Measurements from ENCODE around the gene SLC44A3.

The SLC44A3 gene

DNA sequence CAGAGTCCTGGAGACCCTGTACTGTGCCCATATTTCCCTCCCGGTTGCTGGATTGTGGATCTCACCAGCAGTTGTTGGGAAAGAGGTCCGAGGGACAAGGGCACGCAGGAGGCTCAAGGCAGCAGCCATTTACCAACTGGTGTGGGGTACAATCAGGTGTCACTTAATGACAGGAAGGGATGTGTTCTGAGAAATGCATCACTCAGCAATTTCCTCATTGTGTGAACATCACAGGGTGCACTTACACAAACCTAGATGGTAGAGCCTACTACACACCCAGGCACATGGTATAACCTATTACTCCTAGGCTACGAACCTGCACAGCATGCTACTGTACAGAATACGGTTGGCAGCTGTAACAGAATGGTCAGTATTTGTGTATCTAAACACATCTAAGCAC lies 20.7 kb downstream of the SLC44A3 start:
- no peak for DNase-seq

DNA sequence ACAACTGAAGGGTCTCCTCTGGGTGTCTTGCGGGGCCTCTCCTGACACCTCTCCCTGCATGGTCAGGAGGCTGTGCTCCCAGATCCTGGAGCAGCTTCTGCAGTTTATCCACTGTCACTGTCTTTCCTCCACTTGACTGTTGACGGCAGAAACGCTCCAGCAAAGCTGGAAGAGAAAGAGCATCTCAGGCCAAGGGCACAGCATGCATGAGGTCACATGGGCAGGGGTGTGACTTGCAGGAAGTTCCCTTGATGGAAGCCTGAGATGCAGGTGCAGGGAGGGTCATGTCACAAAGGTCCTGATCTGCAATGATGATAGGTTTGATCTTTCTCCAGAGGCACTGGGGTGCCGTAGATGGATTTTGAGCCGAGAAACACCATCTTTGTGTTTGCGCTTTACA lies 23.3 kb downstream of the SLC44A3 start:
- DNase-seq = no peak

DNA sequence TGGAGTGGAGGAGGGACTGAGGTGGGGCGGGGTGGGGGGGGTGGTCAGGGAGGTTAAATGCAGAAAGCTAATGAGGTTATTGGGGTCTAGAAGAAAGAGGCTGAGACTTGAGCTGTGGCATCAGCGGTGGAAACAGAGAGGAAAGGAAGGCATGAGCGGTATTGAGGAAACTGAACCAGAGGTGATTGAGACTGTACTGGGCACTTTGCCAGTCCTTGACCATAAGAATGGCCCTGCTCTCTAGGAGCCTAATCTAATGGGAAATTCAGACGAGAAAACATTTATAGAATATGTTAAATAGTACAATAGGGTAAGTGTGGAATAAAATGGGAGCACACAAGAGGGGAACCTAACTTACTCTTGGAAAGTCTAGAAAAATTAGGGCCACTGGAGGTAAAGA lies 23.7 kb downstream of the SLC44A3 start:
- no peak for DNase-seq

DNA sequence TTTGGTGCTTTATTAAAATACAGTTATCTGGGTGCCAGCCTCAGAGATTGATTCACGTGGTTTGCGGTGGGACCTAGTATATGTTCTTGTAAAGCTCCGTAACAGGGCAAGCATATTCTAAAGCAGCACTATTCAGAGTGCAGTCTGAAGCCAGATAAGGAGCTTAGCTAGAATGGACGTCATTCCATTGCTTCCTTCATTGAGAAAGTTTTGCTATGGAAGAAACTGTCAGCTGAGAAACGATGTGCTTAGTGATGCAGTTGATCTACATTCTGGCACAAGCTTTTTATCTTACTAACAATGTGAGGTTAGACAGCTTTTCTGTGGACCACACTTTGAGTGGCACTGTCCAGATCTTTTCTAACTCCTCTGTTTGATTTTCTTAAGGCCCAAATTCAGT lies 26.2 kb downstream of the SLC44A3 start:
- DNase-seq = no peak

DNA sequence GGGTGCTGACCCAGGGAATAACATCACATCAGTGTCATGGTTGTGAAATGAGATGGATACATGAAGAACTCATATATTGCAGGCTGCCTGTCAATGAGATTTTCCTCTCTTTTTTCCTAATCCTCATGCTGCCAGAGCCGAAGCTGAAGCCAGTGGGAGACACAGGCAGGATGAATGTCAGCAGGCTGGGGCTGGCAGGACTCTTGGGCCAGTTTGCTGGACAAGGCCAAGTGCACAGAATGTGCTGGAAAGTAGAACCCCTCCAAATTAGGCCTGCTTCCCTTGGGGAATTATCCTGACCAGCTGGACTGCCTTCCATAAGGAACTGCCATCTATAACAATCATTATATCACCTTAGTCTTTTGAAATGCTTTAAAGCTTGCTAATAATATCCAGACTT lies 31.4 kb downstream of the SLC44A3 start:
- DNase-seq = no peak

DNA sequence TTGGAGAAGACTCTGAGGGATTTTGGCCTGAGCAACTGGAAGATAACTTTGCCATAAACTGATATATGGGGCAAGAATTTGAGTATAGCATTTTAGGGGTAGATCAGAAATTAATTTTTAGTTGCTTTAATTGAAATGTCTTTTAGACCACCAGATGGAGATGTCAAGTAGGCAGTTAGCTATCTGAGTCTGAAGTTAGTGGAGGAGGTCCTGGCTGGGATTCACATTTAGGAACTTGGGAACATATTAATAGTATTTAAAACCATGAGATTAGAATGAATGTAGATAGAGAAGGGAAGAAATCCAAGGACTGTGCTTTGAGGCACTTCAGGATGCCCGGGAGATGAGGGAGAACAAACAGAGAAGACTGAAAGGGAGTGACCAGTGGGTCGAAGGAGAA lies 32.6 kb downstream of the SLC44A3 start:
- DNase-seq = no peak

DNA sequence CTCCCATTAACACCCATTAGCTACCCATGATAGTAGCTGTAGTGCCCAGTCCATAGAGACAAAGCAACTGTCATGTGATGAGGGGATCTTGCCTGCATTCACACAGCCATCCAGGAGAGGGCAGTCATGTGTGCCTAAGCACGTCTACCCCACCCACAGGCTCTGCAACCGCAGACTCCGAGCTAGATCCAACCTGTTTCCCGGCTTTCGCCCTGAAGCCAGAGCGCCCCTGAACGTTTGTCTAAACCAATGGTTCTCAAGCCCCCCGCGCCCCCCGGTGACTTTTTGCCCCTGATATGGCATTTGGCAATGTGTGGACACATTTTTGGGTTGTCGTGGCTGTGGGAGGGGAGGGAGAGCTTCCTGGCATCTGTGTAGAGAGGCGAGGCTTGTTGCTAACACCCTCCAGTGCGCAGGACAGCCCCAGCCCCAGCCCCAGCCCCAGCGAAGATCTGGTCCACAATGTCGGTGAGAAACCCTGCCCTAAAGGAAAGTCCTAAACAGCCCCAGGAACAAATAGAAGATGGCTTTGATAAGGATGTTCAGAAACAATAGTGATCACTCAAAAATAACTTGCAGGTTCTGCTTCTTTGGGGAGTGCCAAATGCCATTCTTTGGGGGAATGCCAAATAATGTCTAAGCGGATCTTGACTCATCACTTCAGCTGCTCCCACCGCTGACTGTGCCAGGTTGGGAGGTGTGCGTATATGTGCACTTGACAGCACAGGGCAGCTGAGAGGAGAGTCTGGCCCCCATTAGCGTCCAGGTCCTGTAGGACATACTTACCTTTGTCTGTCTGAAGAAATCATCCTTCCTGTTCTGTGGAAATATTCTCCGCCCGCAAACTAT lies 34.5 kb downstream of the SLC44A3 start:
- DNase-seq = peak; percentile 74

DNA sequence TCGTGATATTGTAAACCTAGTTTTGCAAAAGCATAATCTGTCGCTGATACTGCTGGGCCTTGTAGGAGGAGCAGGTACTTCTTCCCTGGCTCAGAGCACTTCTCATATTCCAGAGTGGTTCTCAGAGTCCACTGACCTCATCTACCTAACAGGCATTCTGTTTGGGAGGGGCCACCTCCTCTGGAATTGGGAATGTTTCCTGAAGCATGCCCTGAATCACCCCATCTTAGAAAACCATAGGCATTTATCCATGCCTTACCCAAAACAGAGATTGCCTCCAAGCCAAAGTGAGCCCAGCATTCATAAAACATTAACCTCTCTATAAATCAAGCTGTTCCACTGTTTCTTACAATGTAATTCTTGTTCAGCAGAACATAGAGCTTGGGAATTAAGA lies 35.1 kb downstream of the SLC44A3 start:
- DNase-seq = no peak

DNA sequence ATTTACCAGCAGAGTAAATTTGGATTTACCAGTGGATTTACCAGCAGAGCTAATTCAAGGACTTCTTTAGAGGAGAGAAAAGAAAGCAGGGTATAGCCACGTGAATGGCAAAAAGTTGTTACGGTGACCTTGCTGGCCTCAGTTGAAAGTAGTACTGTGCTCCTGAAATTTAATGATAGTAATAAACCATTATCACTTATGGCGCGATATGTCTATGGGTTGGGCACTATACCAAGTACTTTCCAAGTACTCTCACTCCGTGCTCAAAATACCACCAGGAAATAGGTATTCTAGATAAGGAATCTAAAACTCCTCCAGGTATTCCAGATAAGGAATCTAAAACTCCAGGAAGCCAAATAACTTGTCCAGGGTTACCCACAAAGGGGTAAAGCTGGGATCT lies 35.8 kb downstream of the SLC44A3 start:
- no peak for DNase-seq

DNA sequence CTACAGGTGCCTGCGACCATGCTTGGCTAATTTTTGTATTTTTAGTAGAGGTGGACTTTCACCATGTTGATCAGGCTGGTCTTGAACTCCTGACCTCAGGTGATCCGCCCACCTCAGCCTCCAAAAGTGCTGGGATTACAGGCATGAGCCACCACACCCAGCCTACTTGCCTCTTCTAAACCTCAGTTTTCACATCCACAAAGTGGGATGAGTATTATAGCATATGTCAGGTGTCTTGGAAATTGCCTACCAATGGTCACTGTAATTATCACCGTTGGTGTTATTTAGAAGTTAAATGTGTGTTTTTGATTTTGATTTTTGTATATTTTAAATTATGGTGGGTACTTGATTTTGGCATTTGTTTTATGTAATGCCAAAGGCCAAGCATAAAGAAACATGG lies 36.7 kb downstream of the SLC44A3 start:
- DNase-seq = no peak

DNA sequence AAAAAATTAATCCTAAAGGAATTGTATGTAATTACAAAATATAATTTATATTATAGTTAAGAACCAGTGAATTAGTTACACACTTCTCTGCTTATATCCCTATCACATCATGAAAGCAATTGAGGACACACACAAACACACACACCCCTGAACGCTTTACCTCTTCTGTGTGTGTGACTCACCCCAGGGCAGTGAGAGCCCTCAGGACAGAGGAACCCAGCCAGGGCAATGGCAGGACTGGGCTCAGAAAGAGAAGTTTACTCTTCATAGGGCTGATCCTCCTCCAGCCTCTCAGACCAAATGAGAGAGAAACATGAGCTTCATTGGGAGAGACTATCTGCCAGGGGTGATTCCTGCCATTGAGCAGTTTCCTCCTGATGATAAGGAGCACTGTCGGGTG lies 38.1 kb downstream of the SLC44A3 start:
- DNase-seq = no peak

DNA sequence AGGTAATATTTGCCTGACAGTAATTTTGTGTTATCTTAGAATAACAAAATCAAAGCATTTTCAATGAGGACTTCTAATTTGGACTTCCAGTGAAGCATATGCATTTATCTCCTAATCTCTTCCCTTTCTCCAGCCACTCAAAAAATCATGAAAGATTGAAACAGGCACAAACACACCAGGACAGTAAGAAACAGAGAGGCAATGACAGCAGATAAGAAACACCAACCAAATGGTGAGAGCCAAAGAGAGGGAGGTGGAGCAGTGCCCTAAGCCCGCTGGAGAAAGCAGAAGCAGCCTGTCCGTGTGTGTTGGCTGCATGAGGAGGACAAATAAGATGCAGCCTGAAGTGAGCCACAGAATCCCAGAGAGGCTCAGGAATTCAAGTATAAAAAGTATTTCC lies 39.0 kb downstream of the SLC44A3 start:
- DNase-seq = no peak

DNA sequence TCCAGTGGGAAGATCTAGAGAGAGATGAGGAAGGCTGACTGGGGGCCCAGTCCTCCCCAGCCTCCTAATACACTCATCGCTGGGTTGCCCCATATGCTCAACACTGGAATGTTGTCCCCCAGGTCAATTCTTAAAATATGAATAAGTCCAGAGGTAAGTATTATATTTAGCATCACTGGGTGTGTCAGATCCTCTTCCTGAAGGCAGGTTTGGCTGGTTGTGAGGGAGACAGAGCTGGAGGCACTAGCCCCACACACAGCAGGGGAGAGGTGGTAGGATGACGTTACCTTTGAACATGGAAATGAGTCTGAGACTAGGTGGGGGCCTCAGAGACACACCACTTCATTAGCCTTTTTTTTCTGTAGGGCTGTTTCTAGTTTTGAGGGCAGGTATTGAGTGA lies 42.6 kb downstream of the SLC44A3 start:
- DNase-seq = no peak

DNA sequence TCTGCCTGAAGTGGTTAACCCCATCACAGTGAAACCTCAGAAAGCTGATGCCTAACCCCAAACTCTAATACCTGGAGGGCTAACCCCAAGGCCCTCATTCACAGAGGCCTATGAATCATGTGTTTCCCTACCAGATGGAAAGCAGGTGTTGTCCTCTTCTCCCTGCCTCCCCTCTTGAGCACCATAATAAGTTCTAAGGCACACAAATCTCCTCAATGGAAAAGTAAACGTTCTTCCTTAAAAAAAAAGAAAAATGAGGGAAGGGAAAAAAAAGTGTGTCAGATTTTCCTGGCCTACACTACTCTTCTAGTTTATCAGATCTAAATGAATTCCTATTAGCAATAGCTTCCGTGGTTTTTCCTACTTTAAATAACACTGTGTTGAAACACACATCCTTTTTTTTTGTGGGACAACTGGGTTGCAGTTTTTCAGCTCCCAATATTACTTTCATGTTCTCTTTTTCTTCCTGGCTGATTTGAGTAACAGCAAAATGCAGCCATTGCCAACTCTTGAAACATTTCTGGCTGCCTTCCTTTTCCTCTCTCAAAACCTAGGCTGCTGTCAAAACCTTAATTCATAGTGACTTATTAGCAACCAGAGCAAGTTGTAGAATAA lies 43.2 kb downstream of the SLC44A3 start:
- DNase-seq = no peak

DNA sequence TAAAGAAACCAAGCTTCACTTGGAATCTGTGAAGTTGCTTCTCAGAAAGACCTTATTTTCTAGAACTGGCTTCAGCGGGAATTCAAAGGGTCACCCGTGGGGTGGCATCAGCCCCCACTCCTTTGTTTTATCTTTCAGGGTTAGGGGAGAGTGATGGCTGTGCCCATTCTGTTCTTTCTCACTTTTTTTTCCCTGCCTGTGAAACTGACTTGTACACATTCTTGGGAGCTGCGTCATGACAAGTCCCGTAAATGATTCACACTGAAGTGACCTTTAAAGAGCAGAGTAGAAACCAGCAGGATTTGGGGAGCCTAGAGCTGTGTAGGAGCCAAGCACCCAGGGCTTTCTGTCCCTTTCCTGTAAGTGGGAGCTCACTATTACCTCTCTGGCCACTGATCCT lies 43.8 kb downstream of the SLC44A3 start:
- DNase-seq = no peak

DNA sequence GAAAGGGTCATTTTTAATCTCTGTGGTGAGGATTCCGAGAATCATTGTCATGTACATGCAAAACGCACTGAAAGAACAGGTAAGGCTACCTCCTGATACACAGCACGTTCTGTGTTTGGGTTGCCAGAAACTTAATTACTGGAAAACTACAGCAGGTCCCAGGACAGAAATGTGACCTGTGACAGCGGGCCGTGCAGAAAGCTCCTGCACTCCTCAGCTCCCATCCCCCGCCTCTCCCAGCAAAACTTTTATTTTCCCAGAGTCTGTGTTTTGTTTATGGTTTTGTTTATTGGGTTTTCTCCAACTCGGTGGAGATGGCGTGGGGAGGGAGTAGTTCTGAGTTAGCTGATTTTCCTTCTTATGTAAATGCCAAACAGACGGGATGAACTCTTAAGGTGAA lies 44.7 kb downstream of the SLC44A3 start:
- no peak for DNase-seq

DNA sequence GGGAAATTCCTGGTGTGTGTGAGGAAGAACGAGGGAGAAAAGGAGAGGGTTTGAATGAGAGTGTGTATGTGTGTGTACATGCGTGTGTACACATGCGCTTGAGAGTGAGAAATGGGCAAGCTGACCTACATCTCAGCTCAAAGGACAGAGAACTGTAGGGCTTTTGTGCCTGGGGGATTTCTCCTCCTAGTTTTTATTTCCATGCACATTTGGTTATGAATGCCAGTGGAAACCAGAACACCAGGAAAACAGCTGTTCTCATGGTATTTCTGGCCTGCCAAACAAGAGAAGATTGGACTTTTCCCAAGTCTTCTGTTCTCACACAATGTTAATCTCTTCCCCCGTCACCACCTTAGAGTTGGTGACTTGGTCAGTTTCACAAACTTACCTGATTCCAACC lies 45.2 kb downstream of the SLC44A3 start:
- no peak for DNase-seq

DNA sequence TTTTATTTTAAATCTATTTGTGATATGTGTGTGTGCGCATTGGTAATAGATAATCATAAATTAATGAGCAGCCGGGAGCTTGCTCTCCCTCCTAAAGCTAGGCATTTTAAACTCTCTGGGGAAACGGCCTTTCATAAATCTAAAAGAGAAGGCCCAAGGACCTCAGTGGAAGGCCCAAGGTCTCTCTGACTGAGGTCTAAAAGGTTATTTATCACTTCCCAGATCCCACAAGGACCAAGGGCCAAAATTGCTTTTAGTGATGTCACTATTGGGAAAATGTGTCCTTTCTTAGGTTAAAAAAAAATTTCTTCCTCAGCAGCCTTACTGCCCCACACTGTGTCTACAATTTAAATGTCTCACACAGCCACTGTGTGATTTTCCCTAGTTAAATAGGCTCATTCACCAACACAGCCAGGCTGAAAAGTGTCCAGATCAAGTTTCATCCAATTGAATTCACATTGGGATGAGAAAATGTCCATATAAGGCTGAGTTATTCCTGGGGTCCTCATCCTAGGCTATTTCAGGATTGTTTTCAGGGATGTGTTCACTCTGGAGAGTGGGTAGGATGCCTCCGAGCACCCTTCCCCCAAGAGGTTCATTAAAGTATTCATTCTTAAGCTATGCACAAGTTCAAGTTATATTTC lies 46.1 kb downstream of the SLC44A3 start:
- DNase-seq = no peak

DNA sequence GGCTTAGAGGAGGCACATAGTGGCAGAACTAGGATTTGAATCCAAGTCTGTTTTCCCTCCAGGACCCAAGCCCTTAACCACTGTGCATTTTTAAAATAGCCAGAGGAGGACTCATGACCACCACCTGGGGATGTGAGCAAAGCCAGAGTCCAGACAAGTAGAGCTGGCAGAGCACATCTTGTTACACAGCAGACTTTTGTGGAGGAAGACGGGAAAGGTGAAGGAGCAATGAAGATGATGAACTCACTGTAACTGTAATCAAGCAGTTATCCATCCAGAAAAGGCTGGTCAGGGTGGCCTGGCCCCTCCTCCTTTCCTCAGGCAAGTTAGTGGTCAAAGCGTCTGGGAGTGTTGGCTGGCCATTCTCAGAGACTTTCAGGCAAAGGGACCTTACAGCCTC lies 50.9 kb downstream of the SLC44A3 start:
- no peak for DNase-seq

DNA sequence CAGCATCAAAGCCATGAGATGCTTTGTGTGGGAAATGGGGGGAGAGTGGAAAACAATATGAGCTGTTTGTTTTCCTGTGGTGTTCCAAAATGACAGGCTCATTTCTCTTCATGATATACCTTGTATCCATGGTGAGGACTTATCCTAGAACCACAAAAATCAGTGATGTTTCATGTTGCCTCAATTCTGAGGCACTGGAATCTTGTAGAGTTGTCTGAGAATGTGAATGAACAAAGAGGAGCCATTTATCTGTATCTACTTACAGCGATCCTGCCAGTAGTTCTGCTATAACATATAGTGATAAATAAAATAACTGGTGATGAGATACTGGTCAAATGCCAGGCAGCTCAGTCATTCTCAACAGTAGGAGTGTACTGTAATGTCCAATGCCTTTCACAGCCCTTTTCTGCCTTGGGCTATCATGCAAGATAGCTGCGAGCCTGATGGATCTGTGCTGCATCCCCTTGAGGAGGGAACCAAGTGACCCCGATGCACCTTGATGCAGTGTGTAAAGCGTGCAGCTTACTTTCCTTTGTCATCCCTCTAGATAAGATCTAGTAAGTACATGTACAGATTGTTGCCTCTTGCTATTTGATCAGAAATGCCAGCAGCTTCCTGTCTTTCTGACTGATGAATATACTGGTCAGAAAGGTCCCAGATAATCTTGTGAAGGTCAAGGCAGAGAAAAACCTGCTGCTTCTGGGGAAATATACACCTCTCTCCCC lies 52.8 kb downstream of the SLC44A3 start:
- no peak for DNase-seq

DNA sequence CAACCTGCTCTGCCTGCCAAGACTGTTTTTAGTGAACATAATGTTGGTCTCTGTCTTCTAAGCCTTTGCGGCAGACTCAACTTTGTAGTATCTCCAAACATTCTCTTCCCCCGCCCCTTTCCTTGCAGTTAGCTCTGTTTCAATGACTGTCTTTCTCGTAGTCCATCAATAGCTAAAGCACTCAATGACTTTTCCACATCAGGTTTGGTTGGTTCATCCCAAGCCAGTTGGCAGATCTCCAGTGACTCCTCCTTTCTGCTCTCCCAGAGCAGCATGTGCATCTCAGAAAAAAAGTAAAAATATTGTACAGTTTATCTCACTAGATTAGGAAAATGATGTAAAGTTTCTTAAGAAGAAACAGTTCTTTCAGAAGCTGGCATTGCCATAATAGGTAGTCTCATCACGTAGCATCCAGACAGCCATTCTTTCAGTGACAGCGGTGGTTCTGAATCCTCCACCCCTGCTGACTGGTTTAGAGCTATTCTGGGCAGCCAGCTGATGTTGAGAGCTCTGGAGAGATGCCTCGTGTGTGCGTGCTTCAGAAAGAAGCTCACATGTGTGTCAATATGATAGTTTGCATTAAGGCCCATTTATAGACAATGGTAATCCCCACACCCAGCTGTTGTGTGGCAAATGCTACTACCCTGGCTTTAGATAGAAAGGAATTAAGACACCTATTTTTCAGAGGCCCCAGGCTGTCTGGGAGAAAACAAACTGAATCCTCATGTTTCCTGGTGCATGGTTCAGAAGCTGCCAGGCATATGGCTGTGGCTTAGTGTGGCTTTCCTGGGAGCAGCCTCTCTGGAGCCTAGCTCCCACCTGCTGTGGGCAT lies 53.6 kb downstream of the SLC44A3 start:
- no peak for DNase-seq

DNA sequence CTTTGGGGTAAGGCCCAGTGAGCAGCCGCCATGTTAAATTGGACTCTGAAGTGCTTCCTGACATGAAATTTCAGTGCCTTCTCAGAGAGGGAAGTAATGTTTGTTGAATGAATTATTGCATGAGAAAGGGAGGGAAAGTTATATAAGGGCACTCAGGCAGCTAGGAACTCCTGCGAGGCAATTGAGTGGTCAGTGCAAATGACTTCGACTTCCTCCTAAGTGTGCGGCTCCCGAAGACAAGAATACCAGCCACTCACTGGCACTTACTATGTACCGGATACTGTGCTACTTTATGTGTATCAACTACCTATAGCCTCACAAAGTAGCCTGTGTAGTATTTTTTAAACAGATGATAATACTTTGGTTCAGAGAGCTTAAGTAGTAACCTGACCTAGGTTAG lies 54.3 kb downstream of the SLC44A3 start:
- DNase-seq = no peak

DNA sequence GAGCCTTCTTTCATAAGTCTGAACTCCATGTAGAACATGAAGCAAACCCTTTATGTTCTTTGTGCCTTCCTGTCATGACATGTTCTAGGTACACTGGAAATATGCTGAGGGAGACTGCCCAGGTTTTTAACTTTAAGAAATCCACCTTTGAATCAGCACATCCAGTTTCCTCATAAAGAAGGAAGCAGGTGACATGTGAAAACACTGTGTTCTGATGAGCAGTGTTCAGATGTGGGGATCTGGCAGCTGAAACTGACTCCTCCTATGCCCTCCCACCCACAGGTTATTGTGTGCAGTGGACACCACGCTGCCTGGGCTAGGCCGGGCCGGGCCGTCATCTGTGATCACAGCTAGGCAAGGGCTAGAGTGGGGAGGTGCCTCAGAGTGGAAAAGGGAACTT lies 55.6 kb downstream of the SLC44A3 start:
- DNase-seq = no peak

Data from activated naive CD4-positive, alpha-beta T cell treated with anti-CD3 and anti-CD28 coated beads, Interleukin-2, amount 50 U/mL, for 16 hours (primary cell).